Right hindlimb (tissue), 1 donor: Measurements from ENCODE around the gene FRMD3.

Source experiments
- DNase-seq: peaks from one replicate; pipeline ENCODE4 v3.0.0-alpha.2; 2018

FRMD3 gene

DNA sequence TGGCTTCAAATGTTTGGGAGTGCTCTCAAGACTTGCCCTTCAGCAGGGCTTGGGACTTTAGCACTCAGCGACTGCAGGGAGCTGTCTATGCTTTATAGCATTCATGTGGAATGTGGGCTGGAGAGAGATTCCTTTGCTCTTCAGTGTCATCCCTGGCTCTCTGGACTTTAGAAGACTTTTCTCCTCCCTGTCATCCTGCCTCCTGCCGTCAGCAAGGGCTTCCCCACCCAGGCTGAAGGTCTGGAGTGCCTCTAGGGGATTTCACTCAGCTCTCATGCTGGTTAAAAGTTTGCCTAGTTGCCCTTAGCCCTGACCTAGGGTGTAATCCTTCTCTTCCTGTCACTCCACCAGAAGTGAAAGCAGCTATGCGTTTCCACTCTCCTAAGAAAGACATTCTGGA is 210.9 kb downstream of the FRMD3 start:
- DNase-seq = no peak

DNA sequence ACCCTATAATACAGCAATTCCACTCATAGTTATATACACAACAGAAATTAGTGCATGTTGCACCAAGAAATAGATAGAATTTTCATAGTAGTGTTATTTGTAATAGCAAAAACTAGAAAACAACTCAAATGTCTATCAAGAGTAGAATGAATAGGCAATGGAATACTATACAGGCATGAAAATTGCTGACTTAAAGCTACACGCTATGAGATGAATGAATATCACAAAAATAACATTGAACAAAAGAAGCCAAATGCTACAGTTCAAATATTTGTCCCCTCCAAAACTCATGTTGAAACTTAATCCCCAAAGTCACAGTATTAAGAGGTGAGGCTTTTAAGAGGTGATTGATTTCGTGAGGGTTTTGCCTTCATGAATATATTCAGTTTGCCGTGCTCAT is 215.1 kb downstream of the FRMD3 start:
- no peak for DNase-seq

DNA sequence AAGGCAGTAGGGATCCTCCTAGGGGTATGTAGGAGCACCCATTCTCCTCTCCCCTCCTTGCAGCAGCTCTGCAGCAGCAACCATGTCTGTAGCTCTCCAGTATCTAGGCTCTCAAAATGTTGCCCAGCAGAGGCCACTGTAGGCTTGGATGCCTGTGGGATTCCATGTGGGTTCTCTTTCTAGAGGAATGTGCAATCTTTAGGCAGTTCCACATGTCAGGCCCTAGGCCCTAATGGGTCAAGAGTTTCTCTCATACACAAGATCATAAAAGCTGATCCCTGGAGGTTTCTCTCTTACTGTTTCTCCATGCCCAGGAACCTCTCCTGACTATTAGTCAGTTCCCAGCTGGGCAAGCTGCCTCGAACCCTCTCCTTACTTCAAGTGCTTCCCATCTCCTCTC is 215.8 kb downstream of the FRMD3 start:
- no peak for DNase-seq

DNA sequence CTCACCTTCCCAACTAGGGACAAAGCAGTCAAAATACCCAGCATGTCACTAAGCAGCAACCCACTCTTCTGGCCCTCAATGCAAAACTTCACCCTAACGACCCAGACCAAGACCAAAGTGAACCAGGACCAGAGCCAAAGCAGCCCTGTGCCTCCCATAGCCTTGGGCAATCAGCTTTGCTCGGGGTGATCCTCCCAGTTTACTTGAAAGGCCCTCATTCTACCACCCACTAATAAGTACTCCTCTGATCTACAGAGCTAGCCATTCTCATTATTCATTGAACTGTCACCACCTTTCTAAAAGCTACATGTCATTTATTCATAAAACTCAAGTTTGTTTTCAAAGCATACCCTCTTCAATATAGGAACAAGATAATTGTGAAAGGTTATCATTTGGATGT is 221.0 kb downstream of the FRMD3 start:
- no peak for DNase-seq

DNA sequence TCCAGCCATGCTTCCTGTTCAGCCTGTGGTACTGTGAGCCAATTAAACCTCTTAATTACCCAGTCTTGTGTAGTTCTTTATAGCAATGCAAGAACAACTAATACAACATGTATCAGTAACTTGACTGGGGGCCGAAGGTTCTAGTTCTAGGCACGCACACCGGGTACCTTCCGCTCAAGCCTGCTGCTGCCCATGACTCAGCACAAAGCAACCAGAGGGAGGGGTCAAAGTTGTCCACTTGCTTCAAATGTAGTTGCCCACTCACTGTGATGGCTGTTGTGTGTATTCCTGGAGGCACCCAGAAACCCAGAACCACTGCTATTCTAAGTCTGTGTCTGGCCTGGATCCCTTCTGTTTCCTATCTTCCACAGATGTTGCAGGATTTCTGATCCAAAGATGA is 222.6 kb downstream of the FRMD3 start:
- DNase-seq = no peak

DNA sequence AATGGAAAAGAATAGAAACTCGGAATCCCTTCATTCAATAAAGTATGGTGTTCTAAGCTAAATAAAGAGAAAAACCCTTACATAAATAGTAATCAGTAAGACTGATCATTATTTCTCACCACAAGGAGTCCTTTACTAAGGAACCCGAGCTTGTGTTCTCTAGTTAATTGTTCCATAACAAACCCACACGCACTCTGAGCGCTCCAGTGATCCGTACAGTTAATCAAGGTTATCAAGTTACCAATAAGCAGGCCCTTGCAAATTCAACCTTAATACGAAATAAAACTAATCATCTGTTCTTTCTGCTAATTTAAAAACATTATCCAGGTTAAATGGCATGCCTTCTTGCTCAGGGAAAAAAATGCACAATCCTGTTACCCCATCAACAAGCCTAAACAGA is 224.4 kb downstream of the FRMD3 start:
- no peak for DNase-seq

DNA sequence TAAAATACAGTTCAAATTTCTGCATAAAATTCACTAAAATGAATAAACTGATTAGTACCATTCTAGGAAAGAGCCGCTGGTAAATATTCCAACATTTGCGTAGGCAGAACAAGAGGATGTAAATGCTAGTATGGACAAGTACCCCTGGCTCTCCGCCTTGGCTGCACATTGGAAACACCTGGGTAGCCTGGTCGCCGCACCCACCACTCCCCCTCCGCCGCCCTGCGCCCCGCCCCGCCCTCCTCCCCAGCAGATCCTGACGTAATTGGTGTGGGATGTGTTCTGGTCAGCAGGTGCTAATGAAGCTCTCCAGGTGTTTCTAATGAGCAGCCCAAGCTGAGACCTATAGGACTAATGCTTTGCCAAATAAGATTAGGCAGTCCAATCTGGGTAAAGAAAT is 225.7 kb downstream of the FRMD3 start:
- no peak for DNase-seq

DNA sequence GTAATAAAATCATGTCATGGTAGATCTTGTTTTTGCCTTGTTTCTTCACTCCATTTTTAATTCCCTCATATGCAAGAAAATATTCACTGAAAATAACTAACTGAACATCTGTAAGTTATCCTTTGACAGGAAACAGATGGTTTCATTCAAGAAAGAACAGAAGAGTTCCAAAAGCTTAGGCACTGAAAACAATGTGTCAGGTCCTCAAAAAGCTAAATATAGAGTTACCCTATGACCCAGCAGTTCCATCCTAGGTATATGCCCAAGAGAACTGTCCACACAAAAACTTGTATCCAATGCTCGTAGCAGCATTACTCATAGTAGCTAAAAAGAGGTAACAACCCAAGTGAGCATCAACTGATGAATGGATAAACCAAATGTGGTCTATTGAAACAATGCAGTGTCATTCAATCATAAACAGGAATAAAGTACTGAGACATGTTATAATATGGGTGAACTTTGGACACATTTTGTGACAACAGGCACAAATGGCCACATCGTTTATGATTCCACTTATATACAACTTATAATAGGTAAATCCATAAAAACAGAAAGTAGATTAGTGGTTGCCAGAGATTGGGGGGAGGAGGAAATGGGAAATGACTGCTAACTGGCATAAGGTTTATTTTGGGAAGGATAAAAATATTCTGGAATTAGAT is 231.0 kb downstream of the FRMD3 start:
- DNase-seq = no peak

DNA sequence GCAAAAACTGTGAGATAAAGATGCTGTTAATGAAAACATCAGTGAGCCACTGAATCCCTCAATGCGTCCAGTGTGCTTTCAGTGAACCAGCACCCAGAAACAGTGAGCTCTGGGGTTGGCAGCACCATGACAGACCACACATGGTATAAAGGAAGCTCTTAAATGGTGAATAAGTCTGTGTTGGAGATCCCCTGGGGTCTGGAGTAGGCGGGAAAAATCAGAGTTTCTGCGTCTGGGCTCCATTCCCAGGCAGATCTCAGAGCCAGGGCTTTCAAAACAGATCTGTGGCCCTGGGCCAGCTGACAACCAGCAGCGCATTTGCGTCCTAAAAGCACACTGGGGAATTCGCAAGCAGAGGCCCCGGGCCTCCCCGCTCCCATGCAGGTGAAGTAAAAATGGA is 233.5 kb downstream of the FRMD3 start:
- peak; percentile 90 for DNase-seq

DNA sequence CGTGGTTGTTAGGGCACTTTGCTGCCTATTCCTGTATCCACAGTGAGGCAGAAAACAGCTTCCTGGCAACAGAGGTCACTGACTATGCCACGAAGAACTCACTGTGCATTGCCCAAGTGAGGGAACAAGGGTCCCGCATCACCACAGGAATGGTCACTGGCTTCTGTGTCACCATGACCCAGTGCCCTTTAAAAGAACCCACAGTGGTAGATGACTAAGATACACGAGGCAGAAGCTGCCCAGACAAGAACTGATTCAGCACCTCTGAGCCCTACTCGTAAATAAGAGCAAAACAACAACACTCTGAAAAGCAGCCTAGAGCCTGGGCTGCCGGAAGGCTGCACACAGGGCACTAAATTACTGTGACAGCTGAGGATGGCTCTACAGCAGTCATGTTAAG is 238.6 kb downstream of the FRMD3 start:
- DNase-seq = no peak

DNA sequence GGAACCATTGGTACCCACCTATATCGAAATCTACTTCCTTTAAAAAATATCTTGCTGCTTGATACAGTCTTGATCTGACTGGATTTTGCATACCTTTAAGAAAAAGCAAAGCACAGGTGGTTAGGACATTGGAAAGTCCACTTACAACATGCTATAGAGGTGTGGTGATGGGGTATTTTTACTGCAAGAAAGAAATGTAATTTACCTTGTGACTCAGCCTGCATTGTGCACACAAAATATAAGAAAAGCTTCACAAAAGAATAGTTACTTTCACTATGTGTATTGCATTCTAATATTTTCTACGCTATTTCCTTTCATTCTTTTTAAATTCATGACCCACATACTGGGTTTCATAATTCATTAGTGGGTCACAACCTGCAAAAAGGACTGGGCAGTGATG is 239.1 kb downstream of the FRMD3 start:
- DNase-seq = no peak

DNA sequence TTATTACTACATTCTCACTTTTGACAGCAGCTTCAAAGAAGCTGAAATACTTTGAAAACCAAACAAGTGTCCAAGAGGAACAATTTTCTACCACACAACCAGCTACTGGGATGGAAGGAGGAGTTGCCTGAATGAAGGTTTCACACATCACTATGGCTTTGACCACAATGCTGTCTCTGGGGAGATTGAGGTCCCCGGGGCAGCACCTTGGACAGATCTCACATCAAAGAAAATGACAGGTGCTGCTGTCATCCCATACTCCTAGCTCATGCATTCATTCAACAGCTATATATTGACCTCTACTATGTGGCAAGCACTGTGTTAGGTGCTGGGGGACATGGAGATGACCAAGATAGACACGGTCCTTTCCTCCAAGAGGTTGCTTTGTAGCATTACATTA is 242.1 kb downstream of the FRMD3 start:
- DNase-seq = no peak

DNA sequence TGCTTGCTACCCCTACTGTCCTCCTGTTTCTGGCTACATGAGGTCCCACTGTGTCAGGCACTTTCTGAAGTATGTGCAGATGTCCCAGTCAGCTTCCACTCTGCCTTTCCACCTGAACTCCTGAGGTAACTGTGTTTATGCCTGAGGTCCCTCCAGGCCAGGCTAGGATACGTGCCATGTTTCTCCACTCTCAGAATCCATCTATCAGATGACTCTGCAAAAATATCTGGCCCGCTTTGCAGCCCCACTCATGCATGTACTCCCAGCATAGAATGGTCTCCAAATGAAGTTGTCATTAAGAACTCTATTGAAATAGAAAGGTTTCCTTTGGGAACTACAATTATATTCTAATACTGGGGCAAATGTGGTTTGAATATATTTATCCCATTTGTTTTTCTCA is 243.4 kb downstream of the FRMD3 start:
- no peak for DNase-seq

DNA sequence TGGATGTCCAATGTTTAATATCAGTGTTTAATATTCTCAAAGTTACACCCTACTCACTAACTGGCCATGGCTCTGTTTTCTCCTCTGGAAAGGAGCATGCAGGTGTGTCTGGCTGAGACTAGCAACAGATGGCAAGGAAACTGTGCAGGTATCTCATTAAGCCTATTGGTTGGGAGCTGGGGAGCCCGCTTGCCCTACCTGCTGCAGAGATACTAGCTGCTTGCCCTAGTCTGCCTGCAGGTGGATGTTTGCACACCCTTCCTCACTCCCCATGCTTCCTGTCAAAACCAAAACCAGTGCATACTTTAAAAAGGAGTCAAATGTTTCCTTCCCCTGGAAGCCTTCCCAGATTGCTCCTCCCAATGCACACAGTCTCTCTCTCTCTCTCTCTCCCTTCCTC is 247.0 kb downstream of the FRMD3 start:
- no peak for DNase-seq

DNA sequence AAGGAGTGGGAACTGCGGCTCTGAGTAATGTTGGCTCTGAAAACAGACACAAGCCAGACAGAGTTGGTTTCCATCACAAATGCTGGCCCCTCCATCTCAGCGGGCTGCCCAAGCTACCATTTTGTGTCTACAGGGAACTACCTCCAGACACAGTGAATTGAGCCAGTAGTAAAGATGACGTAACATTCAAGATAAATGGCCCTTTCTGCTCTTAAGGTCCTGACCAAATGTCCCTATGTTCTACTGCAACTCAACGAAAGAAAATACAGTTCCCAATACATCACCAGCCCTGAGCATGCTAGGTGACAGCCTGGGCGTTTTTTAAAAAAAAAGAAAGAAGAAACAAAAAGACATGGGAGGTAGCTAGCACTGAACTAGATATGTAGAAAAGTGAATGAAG is 247.5 kb downstream of the FRMD3 start:
- no peak for DNase-seq

DNA sequence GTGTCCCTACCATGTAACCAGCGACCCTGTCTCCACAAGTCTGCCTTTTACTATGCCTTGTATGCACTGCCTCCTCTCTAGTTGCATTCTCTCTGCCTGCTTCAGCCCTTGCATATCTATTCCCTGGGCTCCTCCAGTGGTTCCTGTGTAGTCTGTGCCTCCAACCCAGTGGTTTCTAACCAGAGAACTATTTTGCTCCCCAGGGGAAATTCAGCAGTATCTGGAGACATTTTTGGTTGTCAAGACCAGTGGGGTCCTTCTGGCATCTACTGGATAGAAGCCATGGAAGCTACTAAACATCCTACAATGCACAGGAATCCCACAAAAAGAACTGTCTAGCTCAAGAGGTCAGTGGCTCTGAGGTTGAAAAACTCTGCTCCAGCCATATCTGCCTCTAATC is 251.2 kb downstream of the FRMD3 start:
- DNase-seq = no peak

DNA sequence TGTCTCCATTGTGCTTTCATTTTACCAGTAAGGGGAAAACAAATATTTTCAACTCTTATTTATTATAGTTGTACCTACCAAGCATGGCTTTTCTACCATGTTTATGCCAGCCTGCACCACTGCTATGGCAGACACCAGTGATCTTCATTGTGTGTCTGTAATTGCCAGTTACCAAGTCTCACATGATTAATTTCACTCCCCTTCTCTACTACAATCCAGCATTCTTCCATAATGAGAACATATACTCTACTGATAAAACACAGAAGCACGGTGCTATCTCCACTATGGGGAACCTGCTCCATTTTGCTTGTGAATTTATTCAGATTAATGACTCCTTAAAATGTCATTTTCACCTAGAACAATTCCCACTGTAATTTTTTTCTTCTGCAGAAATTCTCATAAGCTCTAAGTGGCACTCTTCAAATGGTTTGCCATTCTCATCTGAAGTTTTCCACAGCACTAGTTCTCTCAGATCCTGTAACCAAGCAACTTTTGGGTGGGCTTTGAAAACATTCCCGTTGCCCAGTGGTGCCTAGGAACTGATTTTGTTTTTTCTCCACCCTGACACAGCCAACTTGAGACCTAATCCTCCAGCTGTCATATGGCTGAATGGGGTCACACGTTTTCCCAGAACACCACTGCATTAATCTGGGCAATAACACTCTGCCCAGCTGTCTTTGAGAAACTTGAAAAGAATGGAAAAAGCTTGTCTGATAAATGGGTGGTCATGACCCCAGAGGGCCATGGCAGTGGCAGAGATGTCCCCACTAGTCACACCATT is 252.6 kb downstream of the FRMD3 start:
- peak; percentile 66 for DNase-seq

DNA sequence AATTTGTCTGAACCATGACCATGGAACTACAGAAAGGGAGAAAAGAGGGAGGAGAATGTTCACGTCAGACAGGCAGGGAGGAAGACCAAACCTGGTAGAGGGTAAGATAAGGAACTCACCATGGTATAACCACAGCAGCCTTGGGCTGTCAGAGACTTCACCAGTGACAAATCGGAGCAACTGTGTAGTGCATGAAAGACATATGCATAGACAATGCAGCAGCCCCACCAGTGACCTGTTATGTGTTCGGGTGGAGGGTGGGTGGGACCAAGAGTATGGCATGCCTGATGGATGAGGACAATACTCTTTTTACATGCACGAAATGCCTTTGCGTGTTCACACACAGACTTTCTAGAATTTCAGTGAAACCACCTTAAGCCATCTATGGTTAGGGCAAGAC is 253.5 kb downstream of the FRMD3 start:
- DNase-seq = peak; percentile 47

DNA sequence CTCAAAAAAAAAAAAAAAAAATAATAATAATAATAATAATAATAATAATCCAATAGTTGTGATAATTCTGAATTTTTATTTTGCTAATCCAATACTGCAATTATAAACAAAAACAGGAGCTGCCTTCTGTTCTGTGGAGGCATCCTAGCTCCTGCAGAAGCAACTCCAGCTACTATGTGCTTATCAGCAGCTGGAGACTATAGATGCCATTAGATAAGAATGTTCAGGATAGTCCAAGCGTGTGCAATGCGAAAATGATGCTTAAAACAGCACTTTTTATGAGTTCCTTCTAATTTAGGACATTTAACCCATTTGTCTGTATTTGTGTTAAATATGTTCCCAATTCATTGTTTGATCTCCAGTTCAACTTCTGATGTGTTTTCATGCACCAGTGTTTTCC is 254.7 kb downstream of the FRMD3 start:
- no peak for DNase-seq

DNA sequence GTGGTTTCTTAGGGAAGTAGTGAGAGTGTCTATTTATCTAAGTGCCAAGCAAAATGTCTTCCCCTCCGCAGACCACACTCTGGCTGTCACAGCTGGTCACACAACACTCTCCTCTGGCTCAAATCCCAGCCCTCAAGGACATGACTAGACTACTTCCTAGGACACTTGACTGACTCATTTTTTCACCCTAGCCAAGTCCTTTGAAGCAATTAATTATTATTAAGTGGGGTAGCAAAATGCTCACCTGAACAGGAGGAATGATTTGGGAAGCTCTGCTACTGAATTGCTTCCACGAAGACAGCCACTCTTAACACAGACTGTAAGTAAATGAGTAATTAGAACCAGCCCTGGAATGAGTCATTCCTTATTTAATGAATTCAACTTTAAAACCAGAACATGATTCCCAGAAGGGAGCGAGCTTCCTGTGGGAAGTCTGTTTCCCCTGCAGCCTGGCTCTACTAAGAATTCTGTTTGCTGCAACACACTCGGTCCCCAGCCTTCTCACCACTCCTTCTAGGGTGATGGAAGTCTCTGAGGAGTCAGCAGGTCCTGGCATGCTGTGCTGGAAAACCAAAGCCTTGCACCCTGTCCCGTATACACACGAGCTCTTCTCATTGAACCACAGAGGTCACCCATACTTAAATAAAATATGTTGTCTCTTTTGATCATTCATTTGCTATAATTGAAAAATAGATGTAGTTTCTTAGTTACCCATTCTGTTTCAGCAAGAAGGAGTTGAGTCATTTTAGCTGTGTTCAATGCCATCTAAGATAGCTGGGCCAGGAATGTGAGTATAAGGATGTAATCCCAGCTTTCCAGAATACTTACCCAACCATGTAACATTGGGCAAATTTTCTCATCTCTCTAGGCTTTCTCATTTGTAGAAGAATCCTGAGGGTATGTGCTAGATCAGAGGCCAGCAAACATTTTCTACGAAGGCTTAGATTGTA is 256.6 kb downstream of the FRMD3 start:
- DNase-seq = no peak

DNA sequence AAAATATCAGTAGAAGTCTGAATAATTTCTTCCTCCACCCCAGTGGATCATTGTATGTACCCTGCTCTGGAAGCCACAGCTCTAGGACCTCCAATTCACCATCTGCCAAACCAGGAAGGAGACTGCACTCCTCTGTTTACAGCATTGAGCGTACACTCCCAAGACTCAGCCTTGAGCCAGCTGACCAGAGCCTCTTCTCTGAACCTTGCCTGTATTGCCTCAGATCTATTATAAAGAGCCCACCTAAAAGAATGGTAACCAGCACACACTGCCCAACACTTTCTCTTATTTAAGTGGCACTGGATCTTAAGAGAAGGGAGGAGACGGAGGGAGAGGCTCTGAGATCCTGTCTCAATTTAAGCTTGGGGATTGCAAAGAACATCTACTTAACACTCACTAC is 257.4 kb downstream of the FRMD3 start:
- no peak for DNase-seq

DNA sequence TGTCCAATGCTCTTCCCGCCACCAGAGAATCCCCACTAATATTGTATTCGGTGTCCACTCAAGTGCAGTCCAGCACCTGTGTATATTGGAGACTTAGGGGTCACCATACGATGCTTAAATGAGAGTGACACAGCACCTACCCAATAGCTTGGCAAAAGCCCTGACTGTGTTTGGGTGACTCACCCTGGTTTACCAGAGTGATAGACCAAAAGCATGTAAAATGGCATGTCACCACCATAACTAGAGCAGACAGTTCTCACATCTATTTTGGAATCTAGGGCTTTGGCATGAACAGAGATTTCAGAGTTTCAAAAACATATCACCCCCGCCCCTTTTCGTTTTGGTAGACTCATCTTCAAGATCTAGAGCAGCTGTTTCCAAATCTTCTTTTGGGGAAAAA is 257.9 kb downstream of the FRMD3 start:
- no peak for DNase-seq

DNA sequence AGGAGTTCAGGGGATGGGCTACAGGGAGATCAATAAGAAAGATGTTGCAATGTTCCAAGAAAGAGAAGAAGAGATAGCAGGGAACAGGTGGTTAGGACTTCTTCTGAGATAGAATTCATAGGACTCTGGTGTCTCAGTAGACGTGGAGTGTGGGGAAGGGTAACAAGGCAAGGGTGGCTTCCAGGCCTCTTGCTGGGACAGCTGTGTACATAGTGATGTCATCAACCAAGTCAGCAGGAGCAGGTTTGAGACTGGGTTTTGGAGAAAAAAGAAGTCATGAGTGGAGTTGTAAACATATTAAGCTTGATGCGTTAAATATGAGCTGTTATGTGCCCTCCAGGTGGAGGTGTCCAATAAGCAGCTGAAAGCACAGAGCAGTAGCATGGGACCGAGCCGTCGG is 263.4 kb downstream of the FRMD3 start:
- no peak for DNase-seq

DNA sequence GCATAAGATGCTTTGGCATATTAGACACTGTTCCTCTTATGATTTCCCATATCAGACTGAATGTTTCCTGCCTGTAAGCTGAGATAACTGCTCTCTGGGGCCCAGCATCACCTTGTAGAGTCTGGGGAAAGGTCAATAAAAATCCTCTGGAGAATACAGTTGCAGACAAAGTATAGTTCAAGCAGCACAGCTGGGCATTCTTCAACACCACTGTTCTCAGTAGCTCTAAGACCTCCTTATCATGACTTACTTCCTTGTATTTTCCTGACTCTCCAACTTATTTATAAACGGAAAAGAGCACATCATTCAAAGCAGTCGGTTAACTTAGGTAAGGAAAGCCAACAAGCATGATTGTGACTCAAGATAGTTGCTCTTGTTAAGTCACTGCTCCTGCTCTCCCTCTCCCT is 266.5 kb downstream of the FRMD3 start:
- no peak for DNase-seq
